Measurements from ENCODE around the gene MPO.

The MPO gene

GRCh38 chr17:58319173-58320162 lies 38.7 kb upstream of the MPO start:
- no peak for DNase-seq

DNA sequence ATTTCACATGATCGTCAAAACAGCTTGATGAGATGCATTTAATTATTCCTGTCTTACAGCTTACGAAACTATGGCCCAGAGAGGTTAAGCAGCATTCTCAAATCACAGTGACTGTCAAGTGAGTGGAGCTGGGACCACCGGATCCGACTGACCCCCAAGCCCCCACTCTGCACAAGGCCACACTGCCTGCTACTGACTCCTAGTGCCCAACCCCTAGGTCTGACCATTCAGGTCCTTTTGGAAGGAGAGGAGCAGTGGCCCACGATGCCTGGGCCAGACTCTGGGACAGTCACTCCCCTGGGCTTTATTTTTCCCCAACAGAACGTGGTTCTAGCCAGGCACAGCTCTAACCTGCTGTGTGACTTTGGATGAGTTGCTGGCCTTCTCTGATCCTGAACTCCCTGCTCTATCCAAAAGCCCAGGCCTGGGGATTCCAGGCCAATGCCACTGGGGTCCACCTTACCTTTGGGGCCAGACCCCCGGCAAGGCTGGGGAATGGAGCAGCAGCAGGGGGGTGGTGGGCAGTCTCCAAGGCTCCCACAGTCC lies 38.0 kb upstream of the MPO start:
- DNase-seq = no peak

DNA sequence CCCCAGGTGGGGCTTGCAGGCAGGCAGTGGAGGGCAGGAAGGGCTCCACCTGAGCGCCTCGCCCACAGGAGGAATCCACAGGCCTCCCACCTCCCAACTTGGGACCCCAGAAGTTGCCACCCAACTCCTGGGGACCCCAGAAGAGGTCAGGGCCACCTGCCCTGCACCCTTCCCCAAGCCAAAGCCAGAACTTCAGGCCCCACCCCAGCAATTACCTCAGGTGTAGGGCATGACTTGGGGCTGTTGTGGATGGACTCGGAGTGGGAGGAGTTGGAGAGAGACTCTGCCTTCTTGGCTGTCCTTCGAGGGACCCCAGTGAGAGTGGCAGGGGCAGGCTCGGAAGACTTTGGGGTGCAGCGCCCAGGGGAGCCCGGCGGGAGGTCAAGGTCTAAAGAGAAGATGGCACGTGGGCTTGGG lies 37.3 kb upstream of the MPO start:
- no peak for DNase-seq

- peak; percentile 93 for DNase-seq
Observed at GRCh38 chr17:58317421-58318064, 36.8 kb upstream of the MPO start.

DNA sequence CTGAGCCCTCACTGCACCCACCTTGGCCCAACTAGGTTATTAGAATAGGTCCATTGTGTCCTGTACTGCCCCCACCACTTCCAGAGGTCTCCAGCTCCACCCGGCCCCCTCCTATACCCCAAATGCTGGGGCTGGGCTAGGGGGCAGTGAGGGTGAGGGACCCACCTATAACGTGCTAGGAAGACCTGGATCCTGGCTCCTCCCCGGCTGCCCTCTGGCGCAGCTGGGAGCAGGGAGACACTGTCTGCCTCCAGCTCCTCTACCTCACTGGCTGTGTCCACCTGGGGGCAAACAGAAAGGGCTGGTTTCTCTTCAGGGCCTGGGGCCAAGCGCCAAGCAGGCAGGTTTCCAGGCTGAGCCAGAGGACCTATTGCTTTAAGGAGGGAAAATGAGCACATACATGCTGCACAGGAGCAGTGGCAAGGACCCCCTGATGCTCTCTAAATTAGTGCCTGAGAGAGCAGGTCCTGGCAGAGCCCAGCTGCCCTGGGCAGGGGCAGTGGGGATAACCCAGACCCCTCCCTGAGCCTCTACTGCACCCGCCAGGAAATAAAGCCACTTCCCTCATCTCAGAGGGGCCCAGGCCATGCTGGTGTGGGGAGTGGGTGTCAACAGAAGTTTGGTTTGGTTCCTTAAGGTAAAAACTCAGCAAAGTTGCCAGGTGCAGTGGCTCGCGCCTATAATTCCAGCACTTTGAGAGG lies 35.7 kb upstream of the MPO start:
- DNase-seq = no peak

DNA sequence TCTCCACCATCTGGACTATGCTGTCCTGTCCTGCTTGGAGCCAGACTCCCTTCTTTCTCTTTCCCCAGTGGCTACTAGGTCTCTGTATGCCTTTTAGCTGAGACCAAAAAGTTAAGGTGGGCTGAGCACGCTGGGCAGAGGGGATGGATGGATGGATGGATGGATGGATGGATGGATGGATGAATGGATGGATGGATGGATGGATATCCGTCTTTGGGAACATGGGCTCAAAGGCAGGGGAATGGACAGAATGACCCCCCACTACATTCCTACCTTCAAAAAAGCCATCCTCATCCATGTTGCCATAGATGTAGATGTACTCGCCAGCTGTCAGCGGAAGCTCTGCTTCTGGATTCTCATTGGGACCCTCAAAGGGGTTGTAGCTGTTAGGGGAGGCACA lies 35.0 kb upstream of the MPO start:
- DNase-seq = no peak

GRCh38 chr17:58315281-58315711 lies 34.6 kb upstream of the MPO start:
- no peak for DNase-seq

DNA sequence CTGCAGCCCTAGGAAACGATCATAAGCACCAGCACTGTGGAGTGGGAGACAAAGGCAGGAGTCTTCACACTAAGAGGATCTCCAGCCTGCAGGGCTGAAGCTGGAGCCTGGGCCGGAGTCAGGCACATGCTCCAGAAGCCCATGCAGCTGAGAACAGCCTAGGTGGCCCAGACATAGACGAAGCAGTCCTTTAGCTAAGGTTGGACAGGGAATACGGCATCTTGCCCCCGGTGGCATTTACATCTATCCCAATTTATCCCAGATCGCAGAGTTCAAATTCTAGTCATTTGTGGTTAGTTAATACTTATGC lies 33.9 kb upstream of the MPO start:
- DNase-seq = no peak

DNA sequence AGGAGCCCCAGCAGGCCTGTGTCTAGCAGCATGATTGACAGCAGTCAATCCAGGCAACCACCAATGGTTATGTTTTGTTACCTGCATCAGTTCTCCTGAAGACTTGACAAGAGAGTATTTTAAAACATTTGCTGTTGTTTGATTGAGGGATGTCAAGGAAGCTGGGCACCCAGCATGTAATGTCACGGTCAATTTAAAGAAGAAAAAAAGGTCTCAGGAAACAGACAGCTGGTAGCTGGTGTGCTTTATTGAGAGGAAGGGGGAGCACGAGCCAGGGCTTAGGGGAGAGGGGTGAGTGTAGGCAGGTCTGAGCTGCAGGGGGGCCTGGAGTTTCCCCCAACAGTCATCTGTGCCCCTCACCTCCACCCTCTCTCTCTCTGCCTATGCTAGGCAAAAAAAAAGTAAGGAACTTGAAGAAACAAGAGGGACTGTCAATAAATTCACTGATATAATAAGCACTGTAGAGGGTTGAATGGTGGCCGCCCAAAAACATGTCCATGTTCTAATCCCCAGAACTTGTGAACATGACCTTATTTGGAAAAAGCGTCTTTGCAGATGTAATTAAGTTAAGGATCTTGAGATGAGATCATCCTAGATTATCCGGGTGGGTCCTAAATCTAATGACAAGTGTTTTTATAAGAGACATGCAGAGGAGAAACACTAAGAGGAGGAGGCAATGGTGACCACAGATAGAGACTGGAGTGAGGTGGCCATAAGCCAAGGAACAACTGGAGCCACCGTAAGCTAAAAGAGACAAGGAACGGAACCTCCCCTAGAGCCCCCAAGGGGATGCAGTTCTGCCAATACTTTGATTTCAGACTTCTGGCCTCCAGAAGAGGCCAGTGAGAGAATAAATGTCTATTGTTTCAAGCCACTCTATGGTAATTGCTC lies 33.3 kb upstream of the MPO start:
- DNase-seq = no peak

- no peak for DNase-seq
Observed at GRCh38 chr17:58312829-58313228, 32.1 kb upstream of the MPO start.

- no peak for DNase-seq
Observed at GRCh38 chr17:58312021-58312630, 31.4 kb upstream of the MPO start.

DNA sequence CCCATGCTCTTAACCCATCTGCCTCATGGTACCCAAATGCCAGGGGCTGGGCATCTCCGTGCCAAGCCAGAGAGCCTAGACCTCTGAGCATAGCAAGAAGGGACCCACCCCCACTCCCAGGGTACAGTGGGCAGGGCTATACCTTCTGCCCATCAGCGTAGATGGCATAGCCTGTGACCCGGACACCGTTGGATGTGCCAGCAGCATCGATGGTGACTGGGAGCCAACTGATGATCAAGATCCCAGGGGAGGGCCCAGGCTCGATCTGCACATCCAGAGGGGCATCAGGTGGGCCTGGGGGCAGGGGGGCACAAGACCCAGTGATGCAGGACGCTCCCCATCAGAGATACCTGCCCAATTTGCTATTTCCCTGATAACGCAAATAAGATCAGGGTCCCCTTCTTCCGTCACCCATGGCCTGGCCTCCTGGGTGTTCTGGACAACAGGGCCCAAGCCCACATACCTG lies 30.7 kb upstream of the MPO start:
- no peak for DNase-seq

GRCh38 chr17:58310511-58311428 lies 30.0 kb upstream of the MPO start:
- no peak for DNase-seq

- no peak for DNase-seq
Observed at GRCh38 chr17:58309918-58310259, 29.2 kb upstream of the MPO start.

DNA sequence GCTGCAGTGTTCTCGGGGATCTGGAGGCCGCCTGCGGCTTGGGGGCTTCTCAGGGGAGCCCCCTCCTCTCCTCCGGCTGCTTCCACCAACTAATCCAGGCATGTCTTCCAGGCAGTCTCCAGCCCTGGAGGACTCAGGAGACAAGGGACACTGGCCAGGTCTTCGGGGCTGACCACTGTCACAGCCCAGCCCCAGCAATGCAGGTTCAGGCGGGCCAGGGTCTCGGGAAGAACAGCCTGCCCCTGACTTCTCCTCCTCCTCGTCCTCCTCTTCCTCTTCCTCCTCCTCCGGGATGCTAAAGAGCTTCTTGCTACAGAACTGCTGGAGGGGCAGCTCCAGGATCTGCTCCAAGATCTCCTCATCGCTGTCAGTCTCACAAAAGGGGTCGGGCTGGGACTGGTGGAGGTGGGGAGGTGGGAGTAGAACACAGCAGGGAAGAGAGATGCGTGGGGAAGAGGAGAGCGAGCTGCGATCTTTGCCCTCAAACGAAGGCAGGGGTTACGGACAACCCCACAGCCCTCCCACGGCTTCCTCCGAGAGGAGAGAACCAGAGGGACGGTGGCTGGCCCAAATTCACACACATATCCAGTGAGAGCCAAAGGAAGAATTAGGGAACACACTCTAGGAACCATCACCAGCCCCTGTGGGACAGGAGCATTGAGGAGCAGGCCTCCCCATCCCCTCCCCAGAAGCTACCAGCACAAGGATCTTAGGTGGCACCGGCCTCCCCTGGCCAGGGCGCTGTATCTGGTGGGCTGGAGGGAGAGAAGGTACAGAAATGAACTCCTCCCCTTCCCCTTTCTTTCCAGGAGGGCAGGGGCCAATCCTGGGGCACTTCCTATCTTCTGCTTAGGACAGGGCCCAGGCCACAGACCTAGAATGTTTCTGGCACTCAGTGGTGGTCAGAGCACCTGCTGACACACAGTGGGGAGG lies 28.5 kb upstream of the MPO start:
- no peak for DNase-seq

GRCh38 chr17:58308173-58308984 lies 27.6 kb upstream of the MPO start:
- no peak for DNase-seq

DNA sequence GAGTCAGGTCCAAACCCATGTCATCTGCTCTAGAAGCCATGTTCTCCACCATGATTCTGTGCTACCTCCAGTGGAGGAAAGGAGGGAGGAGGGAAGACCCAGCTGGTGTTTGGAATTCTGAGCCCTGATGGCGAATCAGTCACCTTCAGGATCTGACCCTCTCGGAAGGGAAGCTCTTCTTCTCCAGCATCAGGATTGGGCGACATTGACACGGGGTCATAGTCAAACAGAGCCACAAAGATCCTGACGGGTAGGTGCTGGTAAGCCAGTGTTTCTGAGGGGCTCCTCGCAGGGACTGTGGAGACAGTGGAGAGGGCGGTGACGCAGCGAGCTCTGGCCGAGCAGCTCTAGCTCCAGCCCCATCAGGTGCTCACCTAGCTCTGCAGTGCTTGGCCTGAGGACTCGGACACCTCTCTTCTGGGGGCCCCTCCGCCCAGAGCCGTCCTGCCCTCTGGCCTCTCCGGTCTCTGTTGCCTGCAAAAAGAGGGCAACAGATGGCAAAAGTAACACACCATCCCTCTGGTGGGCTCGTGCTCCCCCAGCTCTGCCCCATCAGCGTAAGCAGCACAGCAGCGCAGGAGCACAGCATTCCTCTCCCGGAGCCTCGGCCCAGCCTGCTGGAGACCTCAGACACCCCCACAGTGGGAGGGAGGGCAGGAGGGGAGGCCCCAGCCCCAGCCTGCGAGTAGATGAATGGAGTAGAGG lies 26.9 kb upstream of the MPO start:
- no peak for DNase-seq

Data from CD4-positive, alpha-beta T cell treated with Interleukin-4 for 4 hours (primary cell).